Hepatocyte (in vitro differentiated cells): ENCODE results near the gene WDR37. TPM values are rescaled to one million over a fixed set of nuclear protein-coding genes. Genes with fewer than 3 reads are reported as not detected.
A peak's percentile ranks its signal among the peaks of the same experiment; 100 is the strongest.

ENCODE experiments used
- DNase-seq: peaks from one replicate; pipeline ENCODE4 v3.0.0-alpha.2; 2016; ENCODE audit warnings: low spot score
- H2AFZ ChIP-seq: fragments of 200-600 bp; sonication (generic); 2 replicates; pipeline ENCODE4 v1.6.0; 2016; ENCODE audit warnings: antibody characterized with exemption, mild to moderate bottlenecking
- H3K27ac ChIP-seq: fragments of 200-600 bp; sonication (generic); 2 replicates; pipeline ENCODE4 v1.5.1; 2016; ENCODE audit warnings: mild to moderate bottlenecking
- H3K27me3 ChIP-seq: fragments of 200-600 bp; sonication (generic); 2 replicates; pipeline ENCODE4 v1.6.1; 2016
- H3K36me3 ChIP-seq: fragments of 200-600 bp; sonication (generic); replicated peaks from 2 replicates; pipeline ENCODE4 v1.5.1; 2016; ENCODE audit warnings: low read depth; ENCODE audit not compliant: insufficient read depth
- H3K4me1 ChIP-seq: fragments of 200-600 bp; sonication (generic); 2 replicates; pipeline ENCODE4 v1.5.1; 2016; ENCODE audit warnings: mild to moderate bottlenecking, moderate library complexity; ENCODE audit not compliant: insufficient read depth
- H3K4me2 ChIP-seq: fragments of 200-600 bp; sonication (generic); 2 replicates; pipeline ENCODE4 v1.6.0; 2016
- H3K4me3 ChIP-seq: fragments of 200-600 bp; sonication (generic); 2 replicates; pipeline ENCODE4 v1.5.1; 2016; ENCODE audit warnings: mild to moderate bottlenecking
- H3K79me2 ChIP-seq: fragments of 200-600 bp; sonication (generic); 2 replicates; pipeline ENCODE4 v1.6.0; 2017; ENCODE audit warnings: mild to moderate bottlenecking
- H3K9me2 ChIP-seq: fragments of 200-600 bp; sonication (generic); replicated peaks from 2 replicates; pipeline ENCODE4 v1.6.0; 2017; ENCODE audit warnings: mild to moderate bottlenecking; ENCODE audit not compliant: insufficient read depth
- H3K9me3 ChIP-seq: fragments of 200-600 bp; sonication (generic); 2 replicates; pipeline ENCODE4 v1.5.1; 2016; ENCODE audit warnings: low read depth, mild to moderate bottlenecking
- H4K20me1 ChIP-seq: fragments of 200-600 bp; sonication (generic); 2 replicates; pipeline ENCODE4 v1.6.0; 2016; ENCODE audit warnings: mild to moderate bottlenecking; ENCODE audit not compliant: insufficient read depth, poor library complexity, severe bottlenecking
- EZH2 ChIP-seq: fragments of 200-600 bp; sonication (generic); IDR thresholded peaks from 2 replicates; pipeline ENCODE4 v1.6.1; 2016; ENCODE audit warnings: antibody characterized with exemption, mild to moderate bottlenecking, borderline replicate concordance
- EZH2phosphoT487 ChIP-seq: fragments of 200-600 bp; sonication (generic); IDR thresholded peaks from one replicate; pipeline ENCODE4 v1.6.1; 2018; ENCODE audit warnings: antibody characterized with exemption, mild to moderate bottlenecking, low read depth, moderate library complexity; ENCODE audit not compliant: unreplicated experiment, severe bottlenecking
- WGBS: methylation state at CpG from one replicate; pipeline ENCODE4 v1.1.6; 2016; ENCODE audit warnings: low lambda C conversion rate; ENCODE audit errors: missing lambda C conversion rate; 5-methylcytosine and 5-hydroxymethylcytosine counted together
- polyA plus RNA-seq: library from polyadenylated mRNA; unstranded; fragments of >200 nt; fragmentation: Nextera tagmentation; extraction: Ambion mirVana; gene quantifications from 2 replicates; pipeline ENCODE4 v1.2.1, GENCODE V29; 2016
- total RNA-seq: library from RNA; depleted of rRNA; stranded (reverse); fragments of >200 nt; gene quantifications from 2 replicates; pipeline ENCODE4 v1.2.3, GENCODE V29; 2014
- TF ChIP-seq, protein P1 (sequence below): fragments of 200-600 bp; sonication (generic); IDR thresholded peaks from 2 replicates; pipeline ENCODE4 v1.5.1; 2016; ENCODE audit warnings: antibody characterized with exemption, mild to moderate bottlenecking; ENCODE audit not compliant: poor library complexity

Gene WDR37, protein sequence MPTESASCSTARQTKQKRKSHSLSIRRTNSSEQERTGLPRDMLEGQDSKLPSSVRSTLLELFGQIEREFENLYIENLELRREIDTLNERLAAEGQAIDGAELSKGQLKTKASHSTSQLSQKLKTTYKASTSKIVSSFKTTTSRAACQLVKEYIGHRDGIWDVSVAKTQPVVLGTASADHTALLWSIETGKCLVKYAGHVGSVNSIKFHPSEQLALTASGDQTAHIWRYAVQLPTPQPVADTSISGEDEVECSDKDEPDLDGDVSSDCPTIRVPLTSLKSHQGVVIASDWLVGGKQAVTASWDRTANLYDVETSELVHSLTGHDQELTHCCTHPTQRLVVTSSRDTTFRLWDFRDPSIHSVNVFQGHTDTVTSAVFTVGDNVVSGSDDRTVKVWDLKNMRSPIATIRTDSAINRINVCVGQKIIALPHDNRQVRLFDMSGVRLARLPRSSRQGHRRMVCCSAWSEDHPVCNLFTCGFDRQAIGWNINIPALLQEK
- total RNA-seq: 12.3 and 15.2 TPM in 2 replicates
- 8.6 and 13.2 TPM in 2 replicates for polyA plus RNA-seq

- TF ChIP-seq EZH2phosphoT487 (no peak), EZH2 (no peak)
- TF ChIP-seq, protein P1, sequence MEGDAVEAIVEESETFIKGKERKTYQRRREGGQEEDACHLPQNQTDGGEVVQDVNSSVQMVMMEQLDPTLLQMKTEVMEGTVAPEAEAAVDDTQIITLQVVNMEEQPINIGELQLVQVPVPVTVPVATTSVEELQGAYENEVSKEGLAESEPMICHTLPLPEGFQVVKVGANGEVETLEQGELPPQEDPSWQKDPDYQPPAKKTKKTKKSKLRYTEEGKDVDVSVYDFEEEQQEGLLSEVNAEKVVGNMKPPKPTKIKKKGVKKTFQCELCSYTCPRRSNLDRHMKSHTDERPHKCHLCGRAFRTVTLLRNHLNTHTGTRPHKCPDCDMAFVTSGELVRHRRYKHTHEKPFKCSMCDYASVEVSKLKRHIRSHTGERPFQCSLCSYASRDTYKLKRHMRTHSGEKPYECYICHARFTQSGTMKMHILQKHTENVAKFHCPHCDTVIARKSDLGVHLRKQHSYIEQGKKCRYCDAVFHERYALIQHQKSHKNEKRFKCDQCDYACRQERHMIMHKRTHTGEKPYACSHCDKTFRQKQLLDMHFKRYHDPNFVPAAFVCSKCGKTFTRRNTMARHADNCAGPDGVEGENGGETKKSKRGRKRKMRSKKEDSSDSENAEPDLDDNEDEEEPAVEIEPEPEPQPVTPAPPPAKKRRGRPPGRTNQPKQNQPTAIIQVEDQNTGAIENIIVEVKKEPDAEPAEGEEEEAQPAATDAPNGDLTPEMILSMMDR: no peak
- under 1% methylated on average over 69 of the region's 87 CpGs for WGBS
- peaks cover 15% of the 10 kb centered on the region for H4K20me1 ChIP-seq
Measured at GRCh38 chr10:1056326-1057105, at the start of gene WDR37. Gene WDR37, plus strand, starts transcription at chr10:1056385. Its CDS starts 15,771 bp downstream, at chr10:1072156.

GRCh38 chr10:1006573-1006972, 49.6 kb upstream of the WDR37 start:
- TF ChIP-seq EZH2: no peak
- TF ChIP-seq, protein P1: no peak
- TF ChIP-seq EZH2phosphoT487: no peak
- no peak overlapping the region for H3K4me2 ChIP-seq
- H3K4me1 ChIP-seq: no peaks in the 10 kb centered on the region
- peaks cover 19% of the 10 kb centered on the region for H3K79me2 ChIP-seq
- no peak for DNase-seq
- WGBS: 97% methylated on average over 9 of the region's 9 CpGs
- H3K9me3 ChIP-seq: peaks cover 12% of the 10 kb centered on the region
- peaks cover 13% of the 10 kb centered on the region for H3K36me3 ChIP-seq
- no peak overlapping the region for H3K27ac ChIP-seq
- no peak overlapping the region for H3K4me3 ChIP-seq
- H3K27me3 ChIP-seq: no peaks in the 10 kb centered on the region
- H2AFZ ChIP-seq: no peak overlapping the region
- H3K9me2 ChIP-seq: no peaks in the 10 kb centered on the region
- H4K20me1 ChIP-seq: no peaks in the 10 kb centered on the region

More at GRCh38 chr10:1056326-1057105, at the start of gene WDR37:
- Histone ChIP-seq H3K27me3 (no peaks in the 10 kb centered on the region), H3K9me2 (no peaks in the 10 kb centered on the region), H3K79me2 (peaks cover 94% of the 10 kb centered on the region), H3K4me3 (peak within 1 kb of the TSS; percentile 99), H3K4me2 (peak within 1 kb of the TSS; percentile 92), H3K27ac (peak within 1 kb of the TSS; percentile 100), H2AFZ (peak within 1 kb of the TSS; percentile 60), H3K36me3 (no peaks in the 10 kb centered on the region), H3K9me3 (no peaks in the 10 kb centered on the region), H3K4me1 (peaks cover 28% of the 10 kb centered on the region)
- DNase-seq: peak; percentile 92

DNA sequence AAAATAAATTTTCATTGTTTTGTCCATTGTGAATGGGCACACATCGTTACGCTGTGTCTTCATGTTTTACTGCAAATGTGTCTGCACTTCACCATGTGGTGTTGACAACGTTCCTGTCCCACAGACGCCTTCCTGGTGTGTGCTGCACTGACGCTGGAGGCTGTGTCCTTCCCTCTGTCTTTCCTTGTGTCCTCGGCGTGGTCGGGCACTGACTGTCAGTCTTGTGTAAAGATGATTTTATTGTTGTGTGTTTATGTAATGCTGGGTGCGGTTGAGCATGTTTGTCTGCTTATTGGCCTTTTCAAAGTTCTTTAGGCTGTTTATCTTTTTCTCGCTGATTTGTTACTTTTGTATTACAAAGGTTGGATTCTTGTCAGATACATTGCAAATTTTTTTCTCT, 48.6 kb upstream of the WDR37 start:
- DNase-seq: no peak
- Histone ChIP-seq H3K4me1 (no peaks in the 10 kb centered on the region), H3K9me2 (no peaks in the 10 kb centered on the region), H2AFZ (no peak overlapping the region), H3K4me2 (no peak overlapping the region), H3K9me3 (peaks cover 7% of the 10 kb centered on the region), H3K27ac (no peak overlapping the region), H3K36me3 (peaks cover 7% of the 10 kb centered on the region), H4K20me1 (no peaks in the 10 kb centered on the region), H3K27me3 (no peaks in the 10 kb centered on the region), H3K4me3 (no peak overlapping the region), H3K79me2 (peaks cover 10% of the 10 kb centered on the region)
- 87% methylated on average over 10 of the region's 10 CpGs for WGBS
- TF ChIP-seq EZH2: no peak
- TF ChIP-seq EZH2phosphoT487: no peak
- TF ChIP-seq, protein P1: no peak
